Colonic mucosa (tissue), 4 donors: Measurements from ENCODE around the gene SMIM41. TPM values are rescaled to one million over a fixed set of nuclear protein-coding genes. Genes with fewer than 3 reads are reported as not detected.

Experiments used
- DNase-seq: peaks from one replicate; pipeline ENCODE4 v3.0.0-alpha.2; 2020
- H3K27ac ChIP-seq: fragments of 200-600 bp; one replicate; pipeline ENCODE4 v1.8.0; 2021
- H3K27me3 ChIP-seq: fragments of 200-600 bp; one replicate; pipeline ENCODE4 v1.8.0; 2021
- H3K36me3 ChIP-seq: fragments of 200-600 bp; one replicate; pipeline ENCODE4 v1.8.0; 2021
- H3K4me1 ChIP-seq: fragments of 200-600 bp; one replicate; pipeline ENCODE4 v1.8.0; 2021; ENCODE audit warnings: mild to moderate bottlenecking
- H3K4me3 ChIP-seq: fragments of 200-600 bp; one replicate; pipeline ENCODE4 v1.8.0; 2021
- H3K9ac ChIP-seq, 2 donors: one replicate each; pipeline ENCODE4 v1.7.0; 2013; ENCODE audit warnings: control low read depth in 2 of 2, low read depth in 2 of 2, low read length in 2 of 2
- H3K9me3 ChIP-seq: fragments of 200-600 bp; one replicate; pipeline ENCODE4 v1.8.0; 2021
- CTCF ChIP-seq: fragments of 200-600 bp; IDR thresholded peaks from one replicate; pipeline ENCODE4 v1.8.0; 2022; ENCODE audit warnings: antibody characterized with exemption, mild to moderate bottlenecking
- intact Hi-C: fragments of 100-400 bp; cut with DNase I; formaldehyde crosslinking; loops from one replicate; pipeline ENCODE4 v1.14.1; 2022
- total RNA-seq, 2 donors: library from RNA; stranded (reverse); fragmentation: NEBNext Ultra II Directional in 1 of 2; extraction: Animal tissue kit (Norgen Biotek cat#: 25700) in 1 of 2; gene quantifications; one replicate each; pipeline ENCODE4 v1.2.1, GENCODE V29; 2021
- donor health status: healthy.
- donor health status: DM: no; HTN: no; CAD: no.
- donor health status: DM: no; HTN: no; CAD: no.

SMIM41 gene
- total RNA-seq, 2 donors from 2014 or later = 0.30 to 0.58 TPM

- H3K4me1 ChIP-seq = peaks cover 7% of the 10 kb centered on the region
- DNase-seq = peak; percentile 88
These were observed 26.9 kb upstream of the SMIM41 start for GRCh38 chr12:52052468-52053186.

GRCh38 chr12:52053536-52054209, 25.8 kb upstream of the SMIM41 start:
- H3K9me3 ChIP-seq = no peaks in the 10 kb centered on the region
- peaks cover 7% of the 10 kb centered on the region for H3K4me1 ChIP-seq
- peak overlapping the region; percentile 81 to 97 for H3K9ac ChIP-seq
- peak overlapping the region; percentile 4 for H3K4me3 ChIP-seq
- no peak for TF ChIP-seq CTCF
- no peak for DNase-seq
- no peaks in the 10 kb centered on the region for H3K36me3 ChIP-seq
- no peak overlapping the region for H3K27ac ChIP-seq
- H3K27me3 ChIP-seq = no peaks in the 10 kb centered on the region
- intact Hi-C loops = no loop called here

More at GRCh38 chr12:52052468-52053186, 26.9 kb upstream of the SMIM41 start:
- H3K27me3 ChIP-seq = no peaks in the 10 kb centered on the region
- TF ChIP-seq CTCF = no peak
- peak overlapping the region; percentile 81 to 97 for H3K9ac ChIP-seq
- H3K9me3 ChIP-seq = no peaks in the 10 kb centered on the region
- H3K36me3 ChIP-seq = no peaks in the 10 kb centered on the region
- peak overlapping the region; percentile 56 for H3K27ac ChIP-seq
- intact Hi-C loops = no loop called here
- peak overlapping the region; percentile 40 for H3K4me3 ChIP-seq

GRCh38 chr12:52054231-52054832, 25.2 kb upstream of the SMIM41 start:
- no peak for TF ChIP-seq CTCF
- intact Hi-C loops = no loop called here
- Histone ChIP-seq H3K27ac (no peak overlapping the region), H3K27me3 (no peaks in the 10 kb centered on the region), H3K4me1 (peaks cover 7% of the 10 kb centered on the region), H3K36me3 (no peaks in the 10 kb centered on the region), H3K9ac (peak overlapping the region in 1 of 2 donors; percentile 9), H3K4me3 (peak overlapping the region; percentile 4), H3K9me3 (no peaks in the 10 kb centered on the region)
- DNase-seq = no peak

- H3K27ac ChIP-seq = no peak overlapping the region
These were observed 24.4 kb upstream of the SMIM41 start for GRCh38 chr12:52054833-52055730.

More at GRCh38 chr12:52054833-52055730, 24.4 kb upstream of the SMIM41 start:
- Histone ChIP-seq H3K4me3 (no peak overlapping the region), H3K9me3 (no peaks in the 10 kb centered on the region), H3K9ac (peak overlapping the region in 1 of 2 donors; percentile 4), H3K4me1 (peaks cover 5% of the 10 kb centered on the region), H3K36me3 (no peaks in the 10 kb centered on the region), H3K27me3 (no peaks in the 10 kb centered on the region)
- no peak for TF ChIP-seq CTCF
- intact Hi-C loops = no loop called here
- DNase-seq = no peak
